Fibroblast of pulmonary artery (primary cell): Measurements from ENCODE around the gene LZTR1.
"Not testable (repeated sequence)": the region's sequence is repeated elsewhere in the genome, so short reads cannot be mapped to it uniquely, and the experiment has no call there.

Experiments
- DNase-seq: peaks from one replicate; pipeline ENCODE4 v3.0.0-alpha.2; 2010; ENCODE audit warnings: low read depth
- H3K4me3 ChIP-seq: replicated peaks from 2 replicates; pipeline ENCODE4 v1.5.1; 2011; ENCODE audit warnings: low read depth, mild to moderate bottlenecking, control low read depth, low read length, moderate library complexity
- TF ChIP-seq, protein P1 (sequence below): IDR thresholded peaks from 2 replicates; pipeline ENCODE4 v1.5.1; 2011; ENCODE audit warnings: mild to moderate bottlenecking, control low read depth, low read length, inconsistent platforms; ENCODE audit errors: missing control alignments

The LZTR1 gene

DNA sequence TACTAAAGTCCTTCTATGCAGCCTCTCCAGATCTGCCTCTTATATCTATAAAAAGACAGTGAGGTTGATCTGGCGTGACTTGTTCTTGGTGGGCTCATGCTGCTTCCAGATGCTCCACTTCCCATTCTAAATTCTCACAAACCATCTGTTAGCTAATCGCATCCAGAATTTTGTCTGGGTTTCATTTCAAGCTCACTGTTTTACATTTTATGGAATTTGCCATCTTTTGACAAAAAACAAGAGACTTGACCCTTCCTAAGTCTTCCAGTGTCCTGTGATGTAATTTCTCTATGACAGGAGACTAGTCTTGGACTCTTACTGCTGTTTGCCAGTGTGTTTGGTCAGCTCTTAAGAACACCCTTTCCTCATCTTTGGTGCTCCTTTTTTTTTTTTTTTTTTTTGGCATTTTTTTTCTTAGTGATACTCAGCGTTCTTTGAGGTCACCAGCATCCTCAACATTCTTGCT is 41.9 kb upstream of the LZTR1 start:
- H3K4me3 ChIP-seq, result no peak overlapping the region
- TF ChIP-seq, protein P1, sequence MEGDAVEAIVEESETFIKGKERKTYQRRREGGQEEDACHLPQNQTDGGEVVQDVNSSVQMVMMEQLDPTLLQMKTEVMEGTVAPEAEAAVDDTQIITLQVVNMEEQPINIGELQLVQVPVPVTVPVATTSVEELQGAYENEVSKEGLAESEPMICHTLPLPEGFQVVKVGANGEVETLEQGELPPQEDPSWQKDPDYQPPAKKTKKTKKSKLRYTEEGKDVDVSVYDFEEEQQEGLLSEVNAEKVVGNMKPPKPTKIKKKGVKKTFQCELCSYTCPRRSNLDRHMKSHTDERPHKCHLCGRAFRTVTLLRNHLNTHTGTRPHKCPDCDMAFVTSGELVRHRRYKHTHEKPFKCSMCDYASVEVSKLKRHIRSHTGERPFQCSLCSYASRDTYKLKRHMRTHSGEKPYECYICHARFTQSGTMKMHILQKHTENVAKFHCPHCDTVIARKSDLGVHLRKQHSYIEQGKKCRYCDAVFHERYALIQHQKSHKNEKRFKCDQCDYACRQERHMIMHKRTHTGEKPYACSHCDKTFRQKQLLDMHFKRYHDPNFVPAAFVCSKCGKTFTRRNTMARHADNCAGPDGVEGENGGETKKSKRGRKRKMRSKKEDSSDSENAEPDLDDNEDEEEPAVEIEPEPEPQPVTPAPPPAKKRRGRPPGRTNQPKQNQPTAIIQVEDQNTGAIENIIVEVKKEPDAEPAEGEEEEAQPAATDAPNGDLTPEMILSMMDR, result no peak
- DNase-seq, result no peak

DNA sequence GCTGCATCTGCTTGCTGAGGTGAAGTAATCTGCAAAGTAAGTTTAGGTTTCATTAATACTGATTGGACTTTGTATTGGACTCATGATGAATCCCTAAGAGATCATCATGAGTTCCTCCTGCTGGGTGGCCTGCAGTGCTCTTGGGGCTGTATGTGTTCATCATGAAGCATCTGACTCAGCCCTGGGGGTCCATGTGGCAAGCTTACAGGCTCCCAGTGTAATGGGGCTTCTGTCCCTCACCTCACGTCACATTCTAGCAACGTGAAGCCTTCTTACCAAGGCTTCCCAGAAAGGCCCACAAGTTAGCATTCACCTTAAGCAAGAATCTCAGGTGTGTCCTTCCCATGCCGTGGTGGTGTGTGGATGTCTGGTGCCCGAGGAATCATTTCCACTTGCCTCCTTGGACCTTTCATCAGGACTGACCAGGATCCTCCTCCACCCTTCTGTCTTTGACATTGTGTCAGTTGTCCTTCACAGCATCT is 41.2 kb upstream of the LZTR1 start:
- no peak overlapping the region for H3K4me3 ChIP-seq
- TF ChIP-seq, protein P1, result no peak
- DNase-seq, result no peak

DNA sequence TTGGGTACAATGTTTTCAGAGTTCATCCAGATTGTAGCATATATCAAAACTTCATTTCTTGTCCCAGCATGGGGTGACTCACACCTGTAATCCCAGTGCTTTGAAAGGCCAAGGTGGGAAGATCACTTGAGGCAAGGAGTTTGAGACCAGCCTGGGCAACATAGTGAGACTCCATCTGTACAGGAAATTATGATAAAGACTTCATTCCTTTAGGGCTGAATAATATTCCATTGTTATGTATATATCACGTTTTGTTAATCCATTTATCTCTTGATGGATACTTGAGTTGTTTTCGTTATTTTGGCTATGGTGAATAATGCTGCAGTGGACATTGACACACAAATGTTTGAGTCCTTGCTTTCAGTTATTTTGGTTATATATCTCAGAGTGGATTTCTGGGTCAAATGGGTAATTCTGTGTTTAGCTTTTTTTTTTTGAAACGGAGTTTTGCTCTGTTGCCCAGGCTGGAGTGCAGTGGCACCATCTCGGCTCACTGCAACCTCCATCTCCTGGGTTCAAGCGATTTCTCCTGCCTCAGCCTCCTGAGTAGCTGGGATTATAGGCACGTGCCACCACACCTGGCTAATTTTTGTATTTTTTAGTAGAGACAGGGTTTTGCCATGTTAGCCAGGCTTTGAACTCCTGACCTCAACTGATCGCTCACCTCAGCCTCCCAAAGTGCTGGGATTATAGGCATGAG is 39.7 kb upstream of the LZTR1 start:
- H3K4me3 ChIP-seq, DNase-seq: not testable (repeated sequence)

DNA sequence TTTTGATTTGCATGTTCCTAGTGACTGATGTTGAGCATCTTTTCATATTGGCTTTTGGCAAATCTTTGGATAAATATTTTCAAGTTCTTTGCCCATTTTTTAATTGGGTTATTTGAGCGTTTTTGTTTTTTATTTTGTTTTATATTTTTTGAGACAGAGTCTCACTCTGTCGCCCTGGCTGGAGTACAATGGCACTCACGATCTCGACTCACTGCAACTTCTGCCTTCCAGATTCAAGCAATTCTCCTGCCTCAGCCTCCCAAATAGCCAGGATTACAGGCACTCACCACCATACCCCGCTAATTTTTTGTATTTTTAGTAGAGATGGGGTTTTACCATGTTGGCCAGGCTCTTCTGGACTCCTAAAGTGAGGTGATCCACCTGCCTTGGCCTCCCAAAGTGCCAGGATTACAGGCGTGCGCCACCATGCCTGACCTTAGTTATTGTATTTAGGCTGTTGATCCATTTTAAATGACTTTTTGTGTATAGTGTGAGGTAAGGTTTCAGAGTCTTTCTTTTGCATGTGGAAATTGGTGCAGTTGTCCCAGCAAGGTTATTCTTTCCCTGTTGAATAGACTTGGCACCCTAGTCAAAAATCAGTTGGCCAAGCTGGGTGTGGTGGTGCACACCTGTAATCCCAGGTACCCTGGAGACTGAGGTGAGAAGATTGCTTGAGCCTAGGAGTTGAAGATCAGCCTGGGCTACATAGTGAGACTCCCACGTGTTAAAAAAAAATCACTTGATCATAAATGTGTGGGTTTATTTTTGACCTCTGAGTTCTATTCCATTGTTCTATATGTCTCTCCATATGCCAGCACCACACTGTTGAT is 38.8 kb upstream of the LZTR1 start:
- TF ChIP-seq, protein P1, result no peak
- no peak overlapping the region for H3K4me3 ChIP-seq
- DNase-seq, result no peak

DNA sequence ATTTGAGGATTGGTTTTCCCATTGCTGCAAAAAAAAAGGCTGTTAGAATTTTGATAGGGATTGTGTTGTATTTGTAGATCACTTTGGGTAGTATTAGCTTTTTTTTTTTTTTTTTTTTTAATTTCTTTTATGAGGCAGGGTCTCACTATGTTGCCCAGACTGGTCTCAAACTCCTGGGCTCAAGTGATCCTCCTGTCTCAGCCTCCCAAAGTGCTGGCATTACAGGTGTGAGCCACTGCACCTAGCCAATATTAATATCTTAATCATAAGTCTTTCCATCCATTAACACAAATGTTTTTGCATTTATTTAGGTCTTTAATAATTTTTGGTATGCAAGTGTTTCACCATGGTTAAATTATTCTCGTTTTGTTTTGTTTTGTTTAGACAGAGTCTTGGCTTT is 38.1 kb upstream of the LZTR1 start:
- H3K4me3 ChIP-seq, result no peak overlapping the region
- DNase-seq, result no peak
- TF ChIP-seq, protein P1, result no peak

DNA sequence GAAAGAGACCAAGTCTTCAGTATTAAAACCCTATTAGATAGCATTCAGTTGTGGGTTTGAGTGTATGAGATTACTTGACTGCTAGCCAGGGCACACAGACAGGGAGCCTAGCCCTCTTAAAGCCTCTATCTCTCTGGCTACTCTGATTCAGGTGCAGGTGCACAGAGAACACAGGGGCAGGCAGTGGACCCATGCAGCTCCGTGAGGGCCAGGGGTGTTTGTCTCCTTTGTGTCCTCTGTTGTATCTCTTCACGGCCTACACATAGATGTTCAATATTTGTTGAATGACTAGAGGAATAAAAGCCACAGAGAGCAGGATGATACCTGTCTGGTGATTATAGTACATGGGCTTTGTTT is 36.5 kb upstream of the LZTR1 start:
- H3K4me3 ChIP-seq, result no peak overlapping the region
- DNase-seq, result no peak

More for the DNA sequence above, 36.5 kb upstream of the LZTR1 start:
- TF ChIP-seq, protein P1, result no peak
